Measurements from ENCODE around the gene TMEM198.

The TMEM198 gene, protein sequence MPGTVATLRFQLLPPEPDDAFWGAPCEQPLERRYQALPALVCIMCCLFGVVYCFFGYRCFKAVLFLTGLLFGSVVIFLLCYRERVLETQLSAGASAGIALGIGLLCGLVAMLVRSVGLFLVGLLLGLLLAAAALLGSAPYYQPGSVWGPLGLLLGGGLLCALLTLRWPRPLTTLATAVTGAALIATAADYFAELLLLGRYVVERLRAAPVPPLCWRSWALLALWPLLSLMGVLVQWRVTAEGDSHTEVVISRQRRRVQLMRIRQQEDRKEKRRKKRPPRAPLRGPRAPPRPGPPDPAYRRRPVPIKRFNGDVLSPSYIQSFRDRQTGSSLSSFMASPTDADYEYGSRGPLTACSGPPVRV

DNA sequence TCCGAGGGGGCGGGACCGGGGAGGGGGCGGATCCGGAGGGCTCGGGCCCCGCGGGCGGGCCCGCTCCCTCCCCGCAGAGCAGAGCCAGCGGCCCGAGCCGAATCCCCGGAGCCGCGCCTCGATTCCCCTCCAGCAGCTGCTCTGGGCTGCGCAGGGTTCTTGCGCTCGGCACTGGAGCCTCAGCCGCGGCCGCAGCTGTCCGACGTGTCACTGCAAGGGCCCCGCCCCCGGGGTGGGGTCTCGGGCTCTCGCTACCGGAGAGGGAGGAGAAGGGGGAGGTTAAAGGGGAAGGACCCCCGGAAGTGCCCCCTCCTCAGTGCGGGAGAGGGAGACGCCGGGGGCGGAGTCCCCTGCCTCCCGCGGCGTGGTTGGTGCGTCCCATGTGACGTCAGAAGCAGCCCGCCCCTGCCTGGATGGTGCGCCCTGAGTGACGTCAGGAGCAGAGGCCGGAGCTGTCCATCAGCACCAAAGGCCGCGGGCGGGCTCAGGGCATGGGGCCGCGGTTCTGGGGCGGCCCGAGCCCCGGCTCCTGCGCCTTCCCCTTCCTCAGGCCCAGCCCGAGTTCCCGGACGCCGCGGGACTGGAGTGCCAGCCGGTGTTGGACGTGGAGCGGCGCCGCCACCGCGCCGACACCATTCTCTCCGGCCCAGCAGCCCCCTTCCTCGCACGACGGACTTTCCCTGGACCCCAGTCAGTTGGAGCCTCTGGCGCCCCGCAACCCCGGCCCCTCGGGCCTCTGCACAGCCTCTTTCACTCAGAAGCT, at the start of gene TMEM198, which contains the start of gene CHPF:
Gene TMEM198 (plus strand): TSS at position 433 of the 763 bp plus-strand sequence. CDS start 700 bp downstream, outside the sequence.
Gene CHPF (minus strand): TSS at position 214 of the 763 bp plus-strand sequence. CDS start 271 bp downstream, outside the sequence.
- peak; percentile 88 for DNase-seq

DNA sequence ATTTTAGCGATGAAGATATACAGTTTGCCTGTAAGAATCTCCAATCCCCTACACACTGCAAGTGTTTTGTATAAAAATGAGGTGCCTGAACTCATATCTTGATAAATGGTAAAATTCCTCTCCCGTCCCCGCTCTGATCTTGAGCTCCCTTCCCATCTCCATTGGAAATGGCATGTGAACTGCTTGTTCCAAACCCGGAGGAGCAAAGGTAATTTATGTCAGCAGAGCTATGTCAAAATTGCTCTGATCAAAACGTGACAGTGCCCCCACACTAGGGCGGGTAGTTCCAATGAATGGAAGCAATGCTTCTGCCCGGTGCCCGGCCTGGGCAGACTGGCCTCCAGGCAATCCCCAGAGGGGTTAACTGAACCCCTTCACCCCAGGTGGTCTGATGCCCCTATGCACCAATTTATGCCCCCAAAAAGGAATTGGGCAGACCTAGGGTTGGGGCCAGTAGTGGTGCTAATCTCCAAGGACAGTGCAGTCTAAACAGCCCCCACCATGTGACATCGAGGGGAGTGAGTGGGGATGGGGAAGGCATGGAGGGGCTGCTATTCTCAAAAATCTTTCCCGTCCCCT, 48.8 kb upstream of the TMEM198 start:
- DNase-seq, result no peak

DNA sequence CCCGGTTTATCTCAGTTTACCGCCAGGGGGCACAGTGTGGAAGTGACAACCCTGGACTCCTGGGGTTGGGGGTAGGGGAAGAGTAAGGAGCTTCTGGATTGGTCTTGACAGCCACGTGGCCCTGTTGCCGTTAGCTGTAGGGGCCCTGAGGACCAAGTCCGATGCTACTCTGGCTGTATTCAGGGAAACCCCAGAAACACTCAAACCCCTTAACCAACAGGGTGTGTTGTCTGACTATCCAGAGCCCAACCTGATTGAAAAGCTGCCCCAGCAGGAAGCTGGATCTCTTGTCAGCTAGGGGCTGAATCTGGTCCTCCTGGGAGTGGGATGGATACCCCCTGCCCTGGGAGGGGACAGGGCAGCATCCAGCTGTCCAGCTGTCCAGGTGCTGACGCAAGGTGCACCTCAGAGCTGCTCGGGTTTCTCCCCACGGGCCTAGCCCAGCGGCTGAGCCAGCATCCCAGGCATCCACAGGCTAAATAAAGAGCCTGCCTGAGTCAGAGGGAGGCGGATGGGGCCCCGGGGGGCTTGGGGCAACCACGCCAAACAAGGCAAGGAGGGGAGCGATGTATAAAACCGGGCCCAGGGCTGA, 48.2 kb upstream of the TMEM198 start:
- no peak for DNase-seq

DNA sequence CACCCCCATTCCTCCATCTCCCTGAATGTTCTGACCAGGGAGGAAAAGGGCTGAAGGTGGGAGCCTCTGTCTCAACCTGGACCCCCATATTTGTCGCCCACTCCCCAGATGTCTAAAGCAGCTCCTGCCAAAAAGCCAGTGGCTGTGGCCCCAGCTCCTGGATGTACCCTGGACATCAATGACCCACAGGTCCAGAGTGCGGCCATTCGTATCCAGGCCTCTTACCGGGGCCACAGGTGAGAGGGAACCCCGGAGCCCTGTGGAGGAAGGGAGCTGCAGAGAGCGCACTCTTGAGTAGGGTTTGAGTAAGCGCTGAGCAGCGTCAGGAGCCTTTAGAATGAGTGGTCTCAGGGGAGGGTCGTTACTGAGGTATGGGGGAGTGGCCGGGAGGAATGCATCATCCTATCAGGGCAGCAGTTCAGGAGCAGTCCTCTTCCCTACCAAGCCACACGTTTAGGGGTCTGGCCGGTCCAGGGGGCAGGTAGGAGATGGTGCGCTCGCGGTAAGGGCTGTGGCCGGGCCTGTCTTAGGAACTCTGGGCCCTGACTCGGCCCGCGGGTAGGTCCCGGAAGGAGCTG, 47.5 kb upstream of the TMEM198 start:
- DNase-seq, result no peak

DNA sequence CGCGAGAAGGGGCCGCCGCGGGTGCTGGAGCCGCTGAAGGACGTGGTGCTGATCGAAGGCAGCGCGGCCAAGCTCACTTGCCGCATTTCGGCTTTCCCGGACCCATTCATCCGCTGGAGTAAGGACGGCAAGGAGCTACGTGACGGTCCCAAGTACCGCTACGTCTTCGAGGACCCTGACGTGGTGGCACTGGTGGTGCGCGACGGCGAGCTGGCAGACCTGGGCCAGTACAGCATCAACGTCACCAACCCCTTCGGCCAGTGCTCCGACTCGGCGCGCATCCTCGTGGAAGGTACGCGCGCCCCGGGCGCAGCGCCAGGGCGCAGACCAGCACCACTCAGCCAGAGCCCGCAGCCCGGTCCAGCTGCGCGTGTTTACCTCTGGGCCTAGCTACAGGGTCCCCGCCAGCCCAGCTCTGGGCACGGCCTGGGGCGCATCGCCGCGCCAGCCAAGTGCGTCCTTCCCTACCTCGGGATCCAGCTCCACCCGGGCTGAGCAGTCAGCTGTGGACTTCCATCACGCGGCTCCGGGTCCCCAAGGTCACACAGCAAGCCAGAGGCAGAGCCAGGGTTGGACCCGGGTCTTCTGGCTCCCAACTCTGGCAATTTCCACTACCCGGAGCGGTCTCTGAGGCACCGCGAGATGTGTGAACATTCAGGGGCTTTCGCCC, 46.9 kb upstream of the TMEM198 start:
- no peak for DNase-seq

DNA sequence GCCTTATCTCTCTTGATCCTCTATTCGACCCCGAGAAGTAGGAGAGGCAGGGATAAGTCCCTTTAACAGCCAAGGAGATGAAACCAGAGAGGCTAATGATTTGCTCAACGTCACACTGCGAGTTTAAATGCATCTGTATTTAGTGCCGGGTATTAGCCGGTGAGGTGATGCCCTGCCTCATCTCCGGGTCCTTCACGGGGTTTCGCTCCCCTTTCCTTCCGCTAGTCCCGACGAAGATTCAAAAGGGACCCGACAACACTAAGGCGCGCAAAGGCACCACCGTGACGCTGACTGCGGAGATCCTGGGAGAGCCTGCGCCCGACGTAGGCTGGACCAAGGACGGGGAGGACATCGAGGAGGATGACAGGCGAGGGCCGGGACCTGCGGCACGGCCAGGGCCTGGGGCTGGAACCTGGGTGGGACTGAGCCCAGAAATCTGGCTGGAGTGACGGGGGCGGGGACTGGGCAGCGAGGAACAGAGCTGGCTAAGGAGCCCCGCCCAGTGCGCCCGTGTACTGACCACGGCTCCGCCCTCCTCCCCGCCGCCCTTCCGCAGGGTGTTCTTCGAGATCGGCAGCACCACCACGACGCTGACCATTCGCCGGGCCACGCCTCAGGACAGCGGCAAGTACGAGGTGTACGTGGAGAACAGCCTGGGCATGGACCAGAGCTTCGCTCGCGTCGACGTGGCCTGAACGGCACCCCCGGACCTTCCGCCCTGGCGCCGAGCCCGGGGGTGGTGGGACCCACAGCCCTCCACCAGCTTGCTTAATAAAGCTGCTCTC, 46.1 kb upstream of the TMEM198 start:
- no peak for DNase-seq

DNA sequence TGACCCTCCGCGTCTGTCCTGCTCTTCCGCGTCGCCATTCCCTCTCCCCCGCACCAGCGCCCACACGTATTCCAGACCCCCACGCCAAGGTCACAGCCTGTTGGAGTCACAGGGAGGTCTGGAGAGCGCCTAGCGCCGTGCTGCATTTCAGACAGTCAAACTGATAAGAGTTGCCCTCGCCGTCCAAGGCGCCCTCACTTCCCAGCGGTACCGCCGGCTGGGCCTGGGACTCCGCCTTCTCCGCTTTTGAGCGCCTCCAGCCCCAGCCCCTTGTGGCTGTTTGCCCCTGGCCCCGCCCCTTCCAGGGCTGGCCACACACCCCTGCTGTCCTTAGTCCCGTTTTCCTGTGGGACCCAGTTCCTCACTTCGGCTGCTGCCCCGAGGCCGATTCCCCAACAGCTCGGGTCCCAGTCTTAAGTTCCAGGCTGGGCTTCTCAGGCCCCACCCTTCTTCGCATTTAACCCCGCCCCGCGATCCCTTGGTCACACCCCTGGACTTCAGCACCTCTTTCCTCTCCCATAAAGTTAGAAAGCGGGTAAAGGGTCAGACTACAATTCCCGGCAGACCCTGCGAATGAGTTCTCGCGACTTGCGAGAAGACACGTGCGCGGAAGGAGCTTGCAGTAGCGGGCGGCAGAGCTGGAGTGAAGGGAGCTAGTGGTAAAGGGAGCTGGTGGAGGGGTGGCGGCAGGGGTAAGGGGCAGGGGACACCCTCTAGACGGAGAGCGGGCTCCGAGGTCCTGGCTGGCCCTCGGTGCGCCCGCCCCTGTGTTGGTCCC, 45.4 kb upstream of the TMEM198 start, which contains the start of gene GMPPA:
Gene GMPPA (plus strand): TSS at position 612 of the 778 bp plus-strand sequence. CDS start 1,085 bp downstream, outside the sequence.
- peak; percentile 88 for DNase-seq

DNA sequence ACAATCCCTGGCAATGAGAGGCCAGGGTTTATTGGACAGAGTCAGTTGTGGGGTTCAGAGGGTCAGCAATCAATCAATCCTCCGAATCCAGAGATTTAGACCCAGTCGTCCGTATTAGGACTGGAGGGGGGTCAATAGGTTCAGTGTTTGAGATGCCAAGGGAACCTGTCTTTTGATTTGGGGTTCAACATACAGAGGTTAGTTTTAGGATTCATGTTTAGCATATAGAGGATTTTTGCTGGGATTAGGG, 44.8 kb upstream of the TMEM198 start:
- no peak for DNase-seq

DNA sequence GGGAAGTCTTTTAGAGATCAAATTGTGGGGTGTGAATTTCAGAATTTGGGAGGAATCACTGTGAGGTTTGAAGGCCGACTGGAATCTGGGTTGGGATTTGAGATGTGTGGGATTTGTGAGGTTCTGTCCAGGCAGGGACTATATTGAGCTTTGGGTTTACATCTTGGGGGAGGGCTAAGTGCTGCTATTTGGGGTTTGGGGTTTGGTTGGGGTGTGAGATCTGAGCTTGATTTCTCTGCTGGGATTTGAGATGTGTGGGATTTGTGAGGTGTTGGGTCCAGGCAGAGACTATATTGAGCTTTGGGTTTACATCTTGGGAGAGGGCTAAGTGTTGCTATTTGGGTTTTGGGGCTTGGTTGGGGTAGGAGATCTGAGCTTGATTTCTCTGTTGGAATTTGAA, 44.3 kb upstream of the TMEM198 start:
- no peak for DNase-seq

DNA sequence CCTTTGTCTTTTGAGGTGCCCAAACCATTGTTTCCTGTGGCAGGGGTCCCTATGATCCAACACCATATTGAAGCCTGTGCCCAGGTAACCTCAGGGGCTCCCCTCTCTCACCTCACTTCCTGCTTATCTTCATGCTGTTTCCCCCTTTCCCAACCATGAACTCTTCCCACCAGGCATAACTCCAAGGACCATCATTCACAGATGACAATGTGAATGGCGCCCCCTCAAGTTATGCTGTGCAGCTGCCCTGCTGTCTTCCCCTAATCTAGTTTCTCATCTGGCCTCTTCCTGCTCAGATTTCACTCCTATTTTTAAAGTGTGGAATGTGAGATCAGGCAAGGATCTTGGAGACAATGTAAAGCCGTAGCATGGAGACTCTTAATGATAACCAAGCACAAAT, 43.7 kb upstream of the TMEM198 start:
- DNase-seq, result no peak

DNA sequence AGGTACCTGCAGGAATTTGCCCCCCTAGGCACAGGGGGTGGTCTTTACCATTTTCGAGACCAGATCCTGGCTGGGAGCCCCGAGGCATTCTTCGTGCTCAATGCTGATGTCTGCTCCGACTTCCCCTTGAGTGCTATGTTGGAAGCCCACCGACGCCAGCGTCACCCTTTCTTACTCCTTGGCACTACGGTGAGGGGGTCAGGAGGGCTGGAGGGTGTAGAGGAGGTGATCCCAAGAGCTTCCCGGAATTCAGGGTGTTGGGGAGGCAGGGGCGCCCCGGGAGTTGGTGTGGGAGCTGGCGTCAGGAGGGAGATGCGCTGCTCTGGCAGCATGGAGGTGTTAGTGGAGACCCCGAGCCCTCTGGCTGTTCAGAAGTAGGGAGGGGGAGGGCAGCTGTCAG, 42.0 kb upstream of the TMEM198 start:
- no peak for DNase-seq

DNA sequence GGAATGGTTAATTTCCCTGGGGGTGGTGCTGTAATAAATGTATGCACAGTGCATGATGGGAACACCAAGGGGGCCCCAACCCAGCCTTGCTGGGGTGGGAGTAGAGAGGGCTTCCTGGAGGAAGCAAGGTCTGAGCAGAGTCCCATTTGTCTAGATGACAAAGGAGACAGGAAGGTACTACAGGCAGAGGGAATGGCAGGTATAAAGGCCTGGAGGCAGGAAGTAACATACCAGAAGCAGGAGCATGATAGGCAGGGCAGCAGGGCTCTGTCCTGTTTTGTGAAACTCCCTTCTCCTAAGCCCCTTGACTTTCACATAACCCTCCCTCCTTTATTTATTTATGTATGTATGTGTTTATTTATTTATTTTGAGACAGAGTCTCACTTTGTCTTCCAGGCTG, 41.2 kb upstream of the TMEM198 start:
- no peak for DNase-seq

DNA sequence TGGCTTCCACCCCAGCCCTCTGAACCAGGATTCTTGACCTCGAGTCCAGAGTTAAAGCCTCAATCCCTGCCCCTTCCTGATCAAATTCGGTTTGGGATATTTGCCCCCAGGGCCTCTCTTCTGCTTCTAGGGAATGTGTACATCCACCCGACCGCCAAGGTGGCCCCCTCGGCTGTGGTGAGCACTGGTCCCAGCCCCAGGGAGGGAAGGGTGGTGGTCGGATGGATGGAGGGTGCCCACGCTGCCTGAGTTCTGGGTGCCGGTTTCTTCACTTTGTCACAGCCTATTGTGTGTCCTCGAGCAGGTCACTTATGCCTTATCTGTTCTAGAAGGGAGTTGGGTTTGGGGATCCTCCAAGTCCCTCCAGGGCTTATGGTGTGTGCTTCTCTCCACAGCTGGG, 38.2 kb upstream of the TMEM198 start:
- DNase-seq, result no peak

DNA sequence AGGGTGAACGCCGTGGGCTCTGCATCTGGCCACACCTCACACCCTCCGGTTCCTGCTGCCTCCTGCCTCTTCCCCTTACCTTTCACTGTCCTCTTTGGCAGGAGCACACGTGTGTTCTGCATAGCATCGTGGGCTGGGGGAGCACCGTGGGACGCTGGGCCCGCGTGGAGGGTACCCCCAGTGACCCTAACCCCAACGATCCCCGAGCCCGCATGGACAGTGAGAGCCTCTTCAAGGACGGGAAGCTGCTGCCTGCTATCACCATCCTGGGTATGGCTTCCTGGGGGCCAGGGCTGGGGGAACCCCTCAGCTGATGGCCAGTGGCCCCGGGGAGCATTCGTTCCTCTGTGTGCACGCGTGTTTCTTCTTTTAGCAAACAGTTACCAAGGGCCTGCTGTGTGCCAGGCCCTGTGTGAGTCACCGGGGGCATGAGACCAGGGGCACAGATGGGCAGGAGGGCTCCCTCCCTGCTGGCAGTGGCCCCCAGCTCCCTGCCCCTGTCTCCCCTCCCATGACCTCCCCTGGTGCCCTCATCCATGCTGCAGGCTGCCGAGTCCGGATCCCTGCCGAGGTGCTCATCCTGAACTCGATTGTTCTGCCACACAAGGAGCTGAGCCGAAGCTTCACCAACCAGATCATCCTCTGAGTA, 37.6 kb upstream of the TMEM198 start:
- DNase-seq, result no peak

DNA sequence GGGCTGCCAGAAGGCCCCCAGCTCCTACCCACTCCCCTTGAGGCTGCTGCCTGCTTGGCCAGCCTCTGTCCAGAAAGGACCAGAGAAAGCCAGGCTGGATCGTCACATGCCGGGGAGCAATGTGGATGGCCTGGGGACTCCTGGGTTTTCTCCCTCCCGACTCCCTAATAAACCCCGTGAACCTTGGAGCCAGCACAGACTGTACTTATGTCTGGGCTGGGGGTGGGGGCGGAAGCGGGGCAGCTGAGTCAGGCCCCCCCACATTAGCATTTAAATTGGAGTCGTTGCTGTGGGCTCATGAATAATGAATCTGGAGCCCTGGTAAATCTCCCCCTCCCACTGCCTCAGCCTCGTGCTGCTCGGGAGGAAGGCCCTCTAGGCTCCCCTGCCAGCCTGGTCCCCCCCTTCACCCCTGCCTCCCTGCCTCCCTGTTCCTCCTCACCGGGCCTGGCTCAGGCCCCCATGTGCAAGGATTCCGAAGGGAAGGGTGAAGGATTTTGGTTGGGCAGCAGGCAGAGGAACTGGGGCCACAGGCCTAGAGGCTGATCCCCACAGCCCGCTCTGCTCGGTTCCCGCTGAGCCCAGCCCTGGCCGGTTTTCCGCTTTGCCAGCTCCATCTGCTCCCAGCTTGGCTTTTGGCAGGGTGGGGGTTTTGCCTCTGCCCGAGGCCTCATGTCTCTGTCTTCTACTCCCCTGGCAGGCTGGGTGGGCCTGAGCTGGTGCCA, 36.9 kb upstream of the TMEM198 start:
- DNase-seq, result no peak

DNA sequence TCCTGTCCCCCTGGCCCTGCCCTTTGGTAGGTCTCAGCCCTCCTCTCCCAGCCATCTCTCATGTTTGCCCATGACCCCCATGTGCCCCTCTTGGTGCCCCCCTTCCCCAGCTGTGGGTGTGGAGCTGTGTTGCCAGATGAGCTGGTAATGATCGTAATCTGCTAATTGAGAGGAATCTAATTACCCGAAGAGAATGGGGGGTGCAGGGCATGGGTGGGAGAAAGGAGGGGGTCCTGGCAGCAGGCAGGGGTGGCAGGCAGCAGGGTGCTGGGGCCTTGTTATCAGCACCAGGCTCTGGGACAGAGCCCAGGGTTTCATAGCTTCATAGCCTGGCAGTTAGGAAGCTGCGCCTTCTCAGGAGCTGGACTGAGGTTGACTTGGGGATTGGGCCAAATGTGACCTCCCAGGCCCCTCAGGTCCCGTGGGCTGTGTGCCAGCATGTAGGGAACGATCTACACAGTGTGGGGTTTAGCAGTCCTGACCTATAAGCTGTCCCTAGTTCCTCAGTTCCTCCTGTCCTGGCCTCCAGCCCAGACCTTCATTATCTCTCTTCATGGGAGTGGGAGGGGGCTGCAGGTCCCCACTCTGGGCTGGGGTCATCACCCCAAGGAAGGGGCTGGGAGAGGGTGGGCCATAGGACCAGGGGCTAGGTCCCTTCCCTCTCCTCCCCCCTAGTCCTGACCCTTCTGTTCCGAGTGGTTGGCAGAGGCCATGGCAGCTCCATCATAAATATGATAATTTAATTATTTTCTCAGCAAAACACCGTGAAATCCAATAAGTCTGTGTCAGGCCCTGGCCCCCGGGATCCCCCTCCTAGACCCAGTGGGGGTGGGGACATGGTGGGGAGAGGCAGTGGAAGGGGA, 36.0 kb upstream of the TMEM198 start:
- no peak for DNase-seq

DNA sequence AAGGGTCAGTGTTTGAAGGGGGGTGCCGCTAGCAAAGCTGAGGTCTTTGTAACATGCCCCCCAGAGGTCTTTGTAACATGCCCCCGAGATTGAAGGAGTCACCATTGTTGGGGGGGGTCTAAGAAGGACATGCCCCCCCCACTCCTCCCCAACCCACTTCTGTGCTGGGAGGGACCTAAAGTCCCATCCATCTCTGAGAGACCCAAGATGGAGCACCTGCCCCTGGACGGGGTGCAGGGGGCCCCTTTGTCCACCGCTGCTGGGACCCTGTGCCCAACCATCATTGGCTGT, 35.4 kb upstream of the TMEM198 start:
- no peak for DNase-seq

DNA sequence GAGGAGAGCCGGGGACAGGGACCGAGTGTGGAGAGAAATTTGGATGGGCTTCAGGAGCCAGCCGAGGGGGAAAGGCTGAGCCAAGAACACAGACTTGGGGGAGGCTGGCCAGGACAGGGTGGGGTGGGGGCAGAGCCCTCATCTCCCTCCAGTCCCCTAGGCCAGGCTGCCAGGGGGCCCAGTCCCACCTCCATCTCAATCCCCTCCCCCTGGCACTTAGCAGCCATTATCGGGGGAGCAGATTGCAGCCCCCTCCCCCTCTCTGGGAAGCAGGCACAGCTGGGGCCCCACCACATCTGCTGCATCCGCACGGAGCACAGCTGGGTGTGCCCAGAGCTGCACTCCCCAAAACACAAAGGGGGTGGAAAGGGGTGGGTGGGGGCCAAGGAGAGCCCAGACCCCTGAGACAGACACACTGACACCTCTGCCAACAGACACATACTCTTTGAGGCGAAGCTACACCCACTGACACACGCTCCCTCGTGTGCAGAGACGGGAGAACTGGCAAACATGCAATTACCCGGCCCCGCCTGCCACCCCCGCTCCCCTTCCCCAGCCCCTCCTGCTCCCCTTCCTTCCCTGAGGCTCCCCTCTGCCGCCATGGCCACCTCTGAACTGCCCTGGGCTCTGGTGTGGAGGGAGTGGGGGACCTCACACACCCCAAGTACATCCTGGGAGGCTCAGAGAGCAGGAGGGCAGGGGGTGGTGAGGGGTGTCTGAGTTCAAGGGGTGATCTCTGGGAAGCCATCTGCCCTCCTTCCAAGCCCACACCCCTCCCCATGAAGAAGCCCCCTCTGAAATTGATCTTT, 34.7 kb upstream of the TMEM198 start:
- no peak for DNase-seq
